GM12892 (cell line): ENCODE measurements around the gene MYO16.

Source experiments
- POLR2A ChIP-seq: IDR thresholded peaks from 2 replicates; pipeline ENCODE4 v1.6.1; 2011; ENCODE audit warnings: low read depth, low read length, control low read depth
- POLR2AphosphoS5 ChIP-seq: IDR thresholded peaks from 2 replicates; pipeline ENCODE4 v1.6.1; 2011; ENCODE audit warnings: low read depth, low read length, control low read depth

- TF ChIP-seq POLR2AphosphoS5 (no peak), POLR2A (no peak)
These were observed 282.4 kb downstream of the MYO16 start for GRCh38 chr13:108911807-108912206.
